Effector memory CD4-positive, alpha-beta T cell (primary cell): ENCODE measurements around the gene CYGB.
"Not testable (repeated sequence)": the region's sequence is repeated elsewhere in the genome, so short reads cannot be mapped to it uniquely, and the experiment has no call there.

Source experiments
- DNase-seq, 3 donors: peaks; one replicate each; pipeline ENCODE4 v3.0.0-alpha.2; 2020
- H3K27ac ChIP-seq: 2 replicates; pipeline ENCODE4 v1.7.0; 2013; ENCODE audit warnings: mild to moderate bottlenecking, low read length, moderate library complexity; ENCODE audit not compliant: insufficient read depth, poor library complexity, severe bottlenecking
- H3K27me3 ChIP-seq: replicated peaks from 2 replicates; pipeline ENCODE4 v1.7.0; 2013; ENCODE audit warnings: mild to moderate bottlenecking, low read length; ENCODE audit not compliant: insufficient read depth, control insufficient read depth, poor library complexity, severe bottlenecking
- H3K36me3 ChIP-seq: 2 replicates; pipeline ENCODE4 v1.7.0; 2013; ENCODE audit warnings: mild to moderate bottlenecking, low read length, moderate library complexity; ENCODE audit not compliant: control insufficient read depth, insufficient read depth
- H3K4me1 ChIP-seq: 2 replicates; pipeline ENCODE4 v1.7.0; 2013; ENCODE audit warnings: low read length, mild to moderate bottlenecking; ENCODE audit not compliant: control insufficient read depth, insufficient read depth, poor library complexity, severe bottlenecking
- H3K4me3 ChIP-seq: 2 replicates; pipeline ENCODE4 v1.7.0; 2013; ENCODE audit warnings: low read length, low read depth, mild to moderate bottlenecking; ENCODE audit not compliant: insufficient read depth, poor library complexity, severe bottlenecking
- H3K9me3 ChIP-seq: 2 replicates; pipeline ENCODE4 v1.7.0; 2013; ENCODE audit warnings: mild to moderate bottlenecking, low read length, moderate library complexity; ENCODE audit not compliant: control insufficient read depth

Gene CYGB

GRCh38 chr17:76523084-76524037, 14.1 kb downstream of the CYGB start:
- Histone ChIP-seq H3K9me3 (no peaks in the 10 kb centered on the region), H3K36me3 (no peaks in the 10 kb centered on the region), H3K4me3 (no peak overlapping the region), H3K27me3 (no peaks in the 10 kb centered on the region), H3K4me1 (peaks cover 20% of the 10 kb centered on the region), H3K27ac (no peak overlapping the region)
- DNase-seq = peak; percentile 65 to 74 (median 69)

- not testable (repeated sequence) for DNase-seq, H3K4me3 ChIP-seq, H3K9me3 ChIP-seq, H3K36me3 ChIP-seq, H3K27ac ChIP-seq, H3K27me3 ChIP-seq
- H3K4me1 ChIP-seq = peaks cover 26% of the 10 kb centered on the region
Observed at GRCh38 chr17:76521683-76522082, 15.8 kb downstream of the CYGB start.

- Histone ChIP-seq H3K4me1 (peaks cover 30% of the 10 kb centered on the region), H3K27me3 (no peaks in the 10 kb centered on the region), H3K4me3 (no peak overlapping the region), H3K9me3 (no peaks in the 10 kb centered on the region), H3K36me3 (no peaks in the 10 kb centered on the region), H3K27ac (no peak overlapping the region)
- DNase-seq = no peak
Observed at GRCh38 chr17:76521262-76521661, 16.2 kb downstream of the CYGB start.

- no peaks in the 10 kb centered on the region for H3K27me3 ChIP-seq
- no peak overlapping the region for H3K4me3 ChIP-seq
- peaks cover 39% of the 10 kb centered on the region for H3K4me1 ChIP-seq
- H3K27ac ChIP-seq = peak overlapping the region; percentile 23
- no peaks in the 10 kb centered on the region for H3K9me3 ChIP-seq
- no peak for DNase-seq
- H3K36me3 ChIP-seq = no peaks in the 10 kb centered on the region
Observed at GRCh38 chr17:76519048-76519966, 18.2 kb downstream of the CYGB start.

GRCh38 chr17:76517638-76518038, 19.9 kb downstream of the CYGB start:
- H3K9me3 ChIP-seq = no peaks in the 10 kb centered on the region
- H3K36me3 ChIP-seq = no peaks in the 10 kb centered on the region
- peak overlapping the region; percentile 90 for H3K27ac ChIP-seq
- no peak overlapping the region for H3K4me3 ChIP-seq
- peaks cover 40% of the 10 kb centered on the region for H3K4me1 ChIP-seq
- H3K27me3 ChIP-seq = no peaks in the 10 kb centered on the region
- DNase-seq = no peak

GRCh38 chr17:76515274-76515949, 22.1 kb downstream of the CYGB start:
- peaks cover 40% of the 10 kb centered on the region for H3K4me1 ChIP-seq

GRCh38 chr17:76514355-76514754, 23.2 kb downstream of the CYGB start:
- DNase-seq, H3K4me3 ChIP-seq, H3K27me3 ChIP-seq, H3K36me3 ChIP-seq, H3K9me3 ChIP-seq: not testable (repeated sequence)
- Histone ChIP-seq H3K4me1 (peaks cover 40% of the 10 kb centered on the region), H3K27ac (peak overlapping the region; percentile 53)

More at GRCh38 chr17:76515274-76515949, 22.1 kb downstream of the CYGB start:
- peak overlapping the region; percentile 90 for H3K27ac ChIP-seq
- H3K27me3 ChIP-seq = no peaks in the 10 kb centered on the region
- peak; percentile 79 to 86 (median 82) for DNase-seq
- H3K4me3 ChIP-seq = no peak overlapping the region
- no peaks in the 10 kb centered on the region for H3K36me3 ChIP-seq
- H3K9me3 ChIP-seq = no peaks in the 10 kb centered on the region

GRCh38 chr17:76513306-76513692, 24.2 kb downstream of the CYGB start:
- no peak for DNase-seq
- H3K36me3 ChIP-seq = no peaks in the 10 kb centered on the region
- H3K4me3 ChIP-seq = no peak overlapping the region
- no peaks in the 10 kb centered on the region for H3K27me3 ChIP-seq
- H3K27ac ChIP-seq = peak overlapping the region; percentile 53
- no peaks in the 10 kb centered on the region for H3K9me3 ChIP-seq
- peaks cover 39% of the 10 kb centered on the region for H3K4me1 ChIP-seq

GRCh38 chr17:76512366-76513305, 24.9 kb downstream of the CYGB start:
- no peak overlapping the region for H3K4me3 ChIP-seq
- no peaks in the 10 kb centered on the region for H3K9me3 ChIP-seq
- no peak for DNase-seq
- H3K27me3 ChIP-seq = no peaks in the 10 kb centered on the region
- H3K36me3 ChIP-seq = no peaks in the 10 kb centered on the region
- H3K4me1 ChIP-seq = peaks cover 33% of the 10 kb centered on the region
- no peak overlapping the region for H3K27ac ChIP-seq
